Measurements from ENCODE around the gene ADORA1. TPM values are rescaled to one million over a fixed set of nuclear protein-coding genes. Genes with fewer than 3 reads are reported as not detected.

ADORA1 gene
- total and polyA plus RNA-seq, 2 experiments from 2014 or later: 8.5 to 22.2 TPM

- no peak overlapping the region for H3K4me3 ChIP-seq
- DNase-seq (ENCODE audit: low read depth in 1 of 2, low spot score in 1 of 2): no peak
- H3K27ac ChIP-seq: no peak overlapping the region
- TF ChIP-seq CTCF (IDR thresholded peaks at IDR 0.05; ENCODE audit: low read depth, low read length): no peak
- H3K9me3 ChIP-seq (ENCODE audit: low read depth): no peaks in the 10 kb centered on the region
- peaks cover 9% of the 10 kb centered on the region for H3K4me1 ChIP-seq (ENCODE audit: low read depth)
- H3K36me3 ChIP-seq: no peaks in the 10 kb centered on the region
- H3K27me3 ChIP-seq: no peaks in the 10 kb centered on the region
Measured at GRCh38 chr1:203187304-203187685, 59.8 kb downstream of the ADORA1 start.

DNA sequence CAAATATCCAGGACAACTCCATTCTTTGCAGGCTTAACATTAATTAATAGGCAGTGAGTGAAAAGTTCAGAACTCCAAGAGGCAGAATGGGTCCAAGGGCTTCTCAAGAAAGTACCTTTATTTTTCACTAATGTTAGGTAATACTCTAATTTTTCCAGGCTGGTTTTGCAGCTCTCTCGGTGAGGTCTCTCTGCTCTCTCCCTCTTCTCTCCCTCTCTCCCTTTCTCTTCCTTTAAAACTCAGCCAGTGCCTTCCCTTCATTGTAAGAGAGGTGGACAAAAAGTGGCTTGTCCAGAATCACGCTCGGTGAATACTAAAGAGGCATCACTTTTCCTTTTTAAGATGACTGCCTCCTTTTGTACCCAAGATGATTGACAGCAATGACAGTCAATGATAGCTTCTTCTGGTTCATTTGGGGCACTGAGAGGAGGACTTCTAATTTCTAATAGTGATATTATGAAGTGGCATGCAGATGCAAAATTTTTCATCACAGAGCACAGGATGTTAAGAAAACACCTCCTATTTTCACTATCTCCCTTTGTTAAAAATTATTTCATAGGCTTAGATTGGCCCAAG is 60.3 kb downstream of the ADORA1 start:
- Histone ChIP-seq H3K9me3 (ENCODE audit: low read depth) (no peaks in the 10 kb centered on the region), H3K27me3 (no peaks in the 10 kb centered on the region), H3K4me1 (ENCODE audit: low read depth) (peaks cover 9% of the 10 kb centered on the region), H3K27ac (no peak overlapping the region), H3K4me3 (no peak overlapping the region), H3K36me3 (no peaks in the 10 kb centered on the region)
- no peak for DNase-seq (ENCODE audit: low read depth in 1 of 2, low spot score in 1 of 2)
- no peak for TF ChIP-seq CTCF (IDR thresholded peaks at IDR 0.05; ENCODE audit: low read depth, low read length)

DNA sequence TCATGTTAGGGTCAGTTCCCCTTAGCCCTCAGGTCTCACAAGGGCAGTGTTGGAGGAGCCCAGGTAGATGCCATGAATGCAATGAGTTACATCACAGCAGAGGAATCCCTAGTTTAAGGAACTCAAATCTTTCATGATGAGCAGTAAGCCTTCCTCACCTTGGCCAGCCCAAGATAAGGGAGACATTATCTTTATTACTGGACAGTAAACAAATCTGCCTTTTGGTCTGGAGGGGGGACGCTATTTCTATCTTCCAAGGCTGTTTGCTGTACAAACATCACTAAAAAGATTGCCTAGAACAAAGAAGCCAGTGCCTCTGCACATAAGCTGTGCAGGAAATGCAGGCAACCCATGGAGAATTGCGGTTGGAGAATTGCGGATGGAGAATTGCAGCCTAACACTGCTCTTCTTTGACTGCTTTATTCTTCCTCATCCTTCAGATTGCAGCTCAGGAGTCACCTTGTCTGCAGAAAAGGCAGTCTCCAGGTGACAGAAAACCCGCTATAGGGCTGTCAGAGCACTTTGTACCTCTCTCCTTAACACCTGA is 61.2 kb downstream of the ADORA1 start:
- no peak overlapping the region for H3K4me3 ChIP-seq
- peaks cover 9% of the 10 kb centered on the region for H3K4me1 ChIP-seq (ENCODE audit: low read depth)

GRCh38 chr1:203189951-203190352 is 62.4 kb downstream of the ADORA1 start:
- no peak for TF ChIP-seq CTCF (IDR thresholded peaks at IDR 0.05; ENCODE audit: low read depth, low read length)
- H3K36me3 ChIP-seq: no peaks in the 10 kb centered on the region
- peak in 1 of 2 donors; percentile 44 for DNase-seq (ENCODE audit: low read depth in 1 of 2, low spot score in 1 of 2)
- no peak overlapping the region for H3K4me3 ChIP-seq
- H3K4me1 ChIP-seq (ENCODE audit: low read depth): peaks cover 9% of the 10 kb centered on the region
- H3K27me3 ChIP-seq: no peaks in the 10 kb centered on the region
- no peaks in the 10 kb centered on the region for H3K9me3 ChIP-seq (ENCODE audit: low read depth)
- no peak overlapping the region for H3K27ac ChIP-seq

More for the DNA sequence above, 61.2 kb downstream of the ADORA1 start:
- no peak for TF ChIP-seq CTCF (IDR thresholded peaks at IDR 0.05; ENCODE audit: low read depth, low read length)
- Histone ChIP-seq H3K36me3 (no peaks in the 10 kb centered on the region), H3K27me3 (no peaks in the 10 kb centered on the region), H3K9me3 (ENCODE audit: low read depth) (no peaks in the 10 kb centered on the region), H3K27ac (no peak overlapping the region)
- no peak for DNase-seq (ENCODE audit: low read depth in 1 of 2, low spot score in 1 of 2)

DNA sequence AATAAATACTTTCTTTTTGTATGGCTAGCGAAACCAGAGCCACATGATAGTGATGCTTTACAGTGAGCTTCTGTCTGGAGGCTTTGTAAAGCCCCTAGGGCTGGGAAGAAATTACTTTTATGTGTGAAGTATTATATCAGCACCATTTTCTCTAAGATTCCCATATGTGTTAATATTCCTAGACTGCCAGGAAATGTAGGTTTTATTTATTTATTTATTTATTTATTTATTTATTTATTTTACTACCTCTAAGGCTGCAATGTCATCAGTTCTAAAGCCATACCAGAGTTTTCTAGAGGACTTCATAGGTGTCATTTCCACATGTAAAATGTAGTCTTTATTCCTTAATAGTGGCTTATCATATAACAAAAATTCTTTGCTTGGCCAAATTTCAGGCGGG is 63.4 kb downstream of the ADORA1 start:
- DNase-seq (ENCODE audit: low read depth in 1 of 2, low spot score in 1 of 2): no peak
- H3K36me3 ChIP-seq: no peaks in the 10 kb centered on the region
- no peak for TF ChIP-seq CTCF (IDR thresholded peaks at IDR 0.05; ENCODE audit: low read depth, low read length)
- no peak overlapping the region for H3K4me3 ChIP-seq
- H3K9me3 ChIP-seq (ENCODE audit: low read depth): no peaks in the 10 kb centered on the region
- no peak overlapping the region for H3K27ac ChIP-seq
- peaks cover 9% of the 10 kb centered on the region for H3K4me1 ChIP-seq (ENCODE audit: low read depth)
- H3K27me3 ChIP-seq: no peaks in the 10 kb centered on the region

Measured in cardiac muscle cell (in vitro differentiated cells and primary cell).